WTC11 (cell line): ENCODE results near the gene NEDD4.

ENCODE experiments used
- TF ChIP-seq, protein P1 (sequence below): fragments of 200-600 bp; IDR thresholded peaks from 2 replicates; pipeline ENCODE4 v1.8.0; 2022; ENCODE audit warnings: antibody characterized with exemption
- TF ChIP-seq, protein P2 (sequence below): sonication (generic); formaldehyde crosslinking; IDR thresholded peaks from 2 replicates; pipeline ENCODE4 v1.8.0; 2022; ENCODE audit warnings: mild to moderate bottlenecking, missing genetic modification reagents
- TF ChIP-seq, protein P3 (sequence below): sonication (generic); formaldehyde crosslinking; IDR thresholded peaks from 2 replicates; pipeline ENCODE4 v1.8.1; 2022; ENCODE audit warnings: low read depth, mild to moderate bottlenecking, moderate library complexity, missing genetic modification reagents, borderline replicate concordance

DNA sequence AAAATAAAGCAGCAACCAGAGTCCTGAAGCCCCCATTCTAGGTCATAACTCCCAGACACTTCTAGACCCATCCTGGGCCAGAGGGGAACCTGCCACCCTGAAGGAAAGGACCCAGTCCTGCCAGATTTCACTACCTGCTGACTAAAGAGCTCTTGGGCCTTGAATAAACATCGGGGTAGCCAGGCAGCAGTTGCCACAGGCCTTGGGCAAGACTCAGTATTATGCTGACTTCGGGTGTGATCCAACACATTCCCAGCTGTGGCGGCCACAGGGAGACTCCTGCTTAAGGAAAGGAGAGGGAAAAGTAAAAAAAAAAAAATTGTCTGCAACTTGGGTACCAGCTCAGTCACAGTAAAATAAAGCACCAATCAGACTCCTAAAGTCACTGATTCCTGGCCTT lies 23.8 kb downstream of the NEDD4 start:
- TF ChIP-seq, protein P1, sequence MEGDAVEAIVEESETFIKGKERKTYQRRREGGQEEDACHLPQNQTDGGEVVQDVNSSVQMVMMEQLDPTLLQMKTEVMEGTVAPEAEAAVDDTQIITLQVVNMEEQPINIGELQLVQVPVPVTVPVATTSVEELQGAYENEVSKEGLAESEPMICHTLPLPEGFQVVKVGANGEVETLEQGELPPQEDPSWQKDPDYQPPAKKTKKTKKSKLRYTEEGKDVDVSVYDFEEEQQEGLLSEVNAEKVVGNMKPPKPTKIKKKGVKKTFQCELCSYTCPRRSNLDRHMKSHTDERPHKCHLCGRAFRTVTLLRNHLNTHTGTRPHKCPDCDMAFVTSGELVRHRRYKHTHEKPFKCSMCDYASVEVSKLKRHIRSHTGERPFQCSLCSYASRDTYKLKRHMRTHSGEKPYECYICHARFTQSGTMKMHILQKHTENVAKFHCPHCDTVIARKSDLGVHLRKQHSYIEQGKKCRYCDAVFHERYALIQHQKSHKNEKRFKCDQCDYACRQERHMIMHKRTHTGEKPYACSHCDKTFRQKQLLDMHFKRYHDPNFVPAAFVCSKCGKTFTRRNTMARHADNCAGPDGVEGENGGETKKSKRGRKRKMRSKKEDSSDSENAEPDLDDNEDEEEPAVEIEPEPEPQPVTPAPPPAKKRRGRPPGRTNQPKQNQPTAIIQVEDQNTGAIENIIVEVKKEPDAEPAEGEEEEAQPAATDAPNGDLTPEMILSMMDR, result no peak
- TF ChIP-seq, protein P2, sequence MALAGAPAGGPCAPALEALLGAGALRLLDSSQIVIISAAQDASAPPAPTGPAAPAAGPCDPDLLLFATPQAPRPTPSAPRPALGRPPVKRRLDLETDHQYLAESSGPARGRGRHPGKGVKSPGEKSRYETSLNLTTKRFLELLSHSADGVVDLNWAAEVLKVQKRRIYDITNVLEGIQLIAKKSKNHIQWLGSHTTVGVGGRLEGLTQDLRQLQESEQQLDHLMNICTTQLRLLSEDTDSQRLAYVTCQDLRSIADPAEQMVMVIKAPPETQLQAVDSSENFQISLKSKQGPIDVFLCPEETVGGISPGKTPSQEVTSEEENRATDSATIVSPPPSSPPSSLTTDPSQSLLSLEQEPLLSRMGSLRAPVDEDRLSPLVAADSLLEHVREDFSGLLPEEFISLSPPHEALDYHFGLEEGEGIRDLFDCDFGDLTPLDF (CRISPR knock-in tag), result no peak
- TF ChIP-seq, protein P3, sequence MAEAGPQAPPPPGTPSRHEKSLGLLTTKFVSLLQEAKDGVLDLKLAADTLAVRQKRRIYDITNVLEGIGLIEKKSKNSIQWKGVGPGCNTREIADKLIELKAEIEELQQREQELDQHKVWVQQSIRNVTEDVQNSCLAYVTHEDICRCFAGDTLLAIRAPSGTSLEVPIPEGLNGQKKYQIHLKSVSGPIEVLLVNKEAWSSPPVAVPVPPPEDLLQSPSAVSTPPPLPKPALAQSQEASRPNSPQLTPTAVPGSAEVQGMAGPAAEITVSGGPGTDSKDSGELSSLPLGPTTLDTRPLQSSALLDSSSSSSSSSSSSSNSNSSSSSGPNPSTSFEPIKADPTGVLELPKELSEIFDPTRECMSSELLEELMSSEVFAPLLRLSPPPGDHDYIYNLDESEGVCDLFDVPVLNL, result no peak
